GM19395 (cell line): ENCODE measurements around the gene CLEC16A.
A peak's percentile ranks its signal among the peaks of the same experiment; 100 is the strongest.
"Not testable (repeated sequence)": the region's sequence is repeated elsewhere in the genome, so short reads cannot be mapped to it uniquely, and the experiment has no call there.

Source experiments
- ATAC-seq: cut with Tn5 transposase; IDR thresholded peaks from one replicate; pipeline ENCODE4 v1.9.1; 2021; ENCODE audit warnings: mild to moderate bottlenecking, moderate library complexity; ENCODE audit not compliant: unreplicated experiment

CLEC16A gene

DNA sequence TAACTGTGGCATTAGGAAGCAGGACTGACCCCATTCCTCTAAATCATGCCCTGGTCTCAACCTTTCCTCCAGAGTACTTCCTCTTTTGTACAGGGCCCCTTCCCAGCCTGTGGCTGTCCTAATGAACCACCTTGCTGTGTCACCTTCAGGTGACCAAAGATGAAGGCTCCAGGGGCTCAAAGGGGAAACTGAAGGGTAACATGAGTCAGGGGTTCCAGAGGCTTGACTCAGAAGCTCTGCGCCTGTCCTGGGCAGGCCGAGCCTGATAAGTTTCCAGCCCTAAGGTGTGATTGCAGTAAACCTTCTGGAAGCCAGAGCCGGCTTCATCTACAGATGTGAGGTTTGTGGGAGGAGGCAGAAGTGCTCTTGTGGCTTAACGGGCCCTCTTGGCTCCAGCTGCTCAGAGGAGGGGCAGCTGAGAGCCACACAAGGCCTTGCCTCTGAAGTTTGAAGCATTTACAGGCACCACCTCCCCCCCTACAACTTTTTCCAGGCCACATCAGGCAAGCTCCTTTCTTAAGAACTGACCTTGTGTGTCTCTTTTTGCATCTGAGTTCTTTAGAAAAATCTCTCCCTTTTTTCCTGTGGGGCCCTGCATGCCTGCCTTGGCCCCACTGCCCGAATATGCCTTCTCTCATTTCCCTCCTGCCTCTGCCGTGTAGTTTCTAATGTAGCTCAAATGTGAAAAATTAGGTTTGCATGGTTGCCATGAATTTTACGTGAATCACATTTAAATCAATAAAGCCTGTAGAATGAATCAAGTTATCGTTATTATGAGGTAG is 149.9 kb downstream of the CLEC16A start:
- ATAC-seq: peak; percentile 69

GRCh38 chr16:11094857-11095565 is 150.6 kb downstream of the CLEC16A start:
- no peak for ATAC-seq

DNA sequence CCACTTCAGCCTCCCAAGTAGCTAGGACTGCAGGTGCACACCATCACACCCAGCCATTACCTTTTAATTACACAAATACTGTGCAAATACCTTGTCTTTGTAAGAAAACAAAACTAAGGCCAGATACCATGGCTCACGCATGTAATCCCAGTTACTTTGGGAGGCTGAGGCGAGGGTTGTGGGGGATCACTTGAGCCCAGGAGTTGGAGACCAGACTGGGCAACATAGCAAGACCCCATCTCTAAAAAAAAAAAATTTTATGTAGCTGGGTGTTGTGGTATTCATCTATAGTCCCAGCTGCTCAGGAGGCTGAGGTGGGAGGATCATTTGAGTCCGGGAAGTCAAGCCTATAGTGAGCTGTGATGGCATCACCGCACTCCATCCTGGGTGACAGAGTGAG is 151.6 kb downstream of the CLEC16A start:
- no peak for ATAC-seq

DNA sequence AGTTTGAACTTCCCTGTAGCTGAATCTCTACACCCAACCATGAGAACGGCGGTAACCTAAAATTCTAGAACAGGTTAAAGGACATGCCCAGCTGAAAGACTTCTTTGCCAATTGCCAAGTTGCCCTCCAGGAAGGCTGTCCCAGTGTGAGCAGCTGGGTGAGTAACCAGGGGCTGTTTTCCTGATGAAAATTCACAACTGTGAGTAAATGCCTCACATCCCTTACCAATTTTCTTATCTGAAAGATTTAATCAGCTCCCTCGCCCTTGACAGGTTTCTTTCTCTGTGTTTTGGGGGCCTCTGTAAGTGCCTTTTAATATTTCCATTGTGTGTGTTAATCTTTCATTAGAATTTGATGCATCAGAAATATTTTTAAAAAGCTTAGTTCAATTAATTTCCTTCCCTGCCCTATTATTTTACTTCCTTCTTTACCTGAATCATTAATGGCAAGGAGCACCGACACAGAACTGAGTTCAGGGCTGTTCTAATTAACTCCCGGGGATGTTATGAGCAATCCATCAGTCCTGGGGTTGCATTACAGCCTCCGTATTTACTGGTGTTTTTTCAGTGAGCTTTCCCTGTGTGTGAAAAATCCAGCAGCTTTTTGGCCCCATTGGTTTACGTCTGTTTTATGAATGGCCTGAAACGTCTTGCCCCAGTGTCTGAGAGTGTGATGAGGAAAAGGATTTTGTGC is 152.9 kb downstream of the CLEC16A start:
- no peak for ATAC-seq

DNA sequence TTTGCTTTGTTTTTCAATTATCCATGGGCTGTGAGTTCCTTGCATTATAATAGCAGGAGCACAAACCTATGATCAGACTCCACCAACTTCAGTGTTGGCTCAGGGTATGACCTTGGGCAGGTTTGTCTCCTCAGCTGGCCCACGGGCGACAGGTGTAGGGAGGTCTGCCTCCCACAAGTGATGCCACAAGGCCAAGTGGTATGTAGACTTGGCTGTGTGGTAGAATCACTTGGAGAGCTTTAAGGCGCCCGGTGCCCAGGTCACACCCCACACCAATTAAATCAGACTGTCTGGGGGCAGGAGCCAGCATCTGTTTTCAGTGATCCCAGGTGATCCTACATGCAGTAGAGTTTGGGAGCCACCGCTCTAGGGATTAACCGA is 153.4 kb downstream of the CLEC16A start:
- ATAC-seq: no peak

GRCh38 chr16:11098601-11099390 is 154.4 kb downstream of the CLEC16A start:
- ATAC-seq: no peak

GRCh38 chr16:11099672-11100205 is 155.4 kb downstream of the CLEC16A start:
- no peak for ATAC-seq

- ATAC-seq: no peak
Observed at GRCh38 chr16:11100239-11100750, 155.9 kb downstream of the CLEC16A start.

DNA sequence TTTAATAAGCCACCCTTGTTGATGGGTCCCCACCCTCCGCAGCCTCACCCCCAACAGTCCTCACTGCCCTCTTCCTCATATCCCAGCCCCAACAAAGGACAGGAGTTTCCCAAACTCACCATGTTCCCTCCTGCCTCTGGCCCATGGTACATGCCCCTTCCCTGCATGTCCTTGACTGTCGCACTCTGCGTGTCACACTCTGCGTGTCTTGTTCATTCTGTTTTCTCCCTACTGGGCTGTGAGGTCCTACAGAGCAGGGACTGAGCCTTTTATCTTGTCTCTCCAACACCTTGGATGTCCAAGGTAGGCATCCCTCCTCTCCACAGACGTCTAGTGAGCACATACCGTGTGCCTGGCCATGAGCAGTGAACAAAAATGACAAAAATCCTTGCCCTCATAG is 156.9 kb downstream of the CLEC16A start:
- ATAC-seq: no peak

- ATAC-seq: no peak
Observed at GRCh38 chr16:11101695-11102522, 157.5 kb downstream of the CLEC16A start.

DNA sequence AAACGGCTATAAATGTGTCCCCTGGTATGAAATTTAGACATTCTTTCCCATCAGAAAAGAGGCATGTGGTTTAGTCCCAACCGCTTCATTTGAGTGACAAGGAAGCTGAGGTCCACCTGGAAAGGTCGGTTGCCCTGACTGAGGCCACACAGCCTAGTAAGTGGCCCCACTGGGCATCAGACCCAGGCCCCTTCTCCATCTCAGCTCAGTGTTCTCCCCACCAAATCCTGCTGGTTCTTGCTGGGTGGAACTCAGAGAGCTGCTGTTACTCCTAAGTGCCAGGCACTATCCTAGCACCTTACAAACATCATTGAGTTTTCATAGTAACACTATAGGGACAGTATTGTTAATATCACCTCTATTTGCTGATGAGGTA is 158.1 kb downstream of the CLEC16A start:
- ATAC-seq: no peak

DNA sequence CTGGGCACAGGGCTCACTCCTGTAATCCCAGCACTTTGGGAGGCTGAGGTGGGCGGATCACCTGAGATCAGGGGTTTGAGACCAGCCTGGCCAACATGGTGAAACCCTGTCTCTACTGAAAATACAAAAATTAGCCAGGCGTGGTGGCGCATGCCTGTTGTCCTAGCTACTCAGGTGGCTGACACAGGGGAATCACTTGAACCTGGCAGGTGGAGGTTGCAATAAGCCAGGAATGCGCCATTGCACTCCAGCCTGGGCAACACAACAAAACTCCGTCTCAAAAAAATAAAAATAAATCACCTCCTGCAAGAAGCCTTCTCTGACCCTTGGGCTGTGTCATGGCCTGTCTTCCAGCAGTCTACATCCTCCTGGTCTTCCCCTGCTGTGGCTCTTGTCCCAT is 158.9 kb downstream of the CLEC16A start:
- ATAC-seq: not testable (repeated sequence)

DNA sequence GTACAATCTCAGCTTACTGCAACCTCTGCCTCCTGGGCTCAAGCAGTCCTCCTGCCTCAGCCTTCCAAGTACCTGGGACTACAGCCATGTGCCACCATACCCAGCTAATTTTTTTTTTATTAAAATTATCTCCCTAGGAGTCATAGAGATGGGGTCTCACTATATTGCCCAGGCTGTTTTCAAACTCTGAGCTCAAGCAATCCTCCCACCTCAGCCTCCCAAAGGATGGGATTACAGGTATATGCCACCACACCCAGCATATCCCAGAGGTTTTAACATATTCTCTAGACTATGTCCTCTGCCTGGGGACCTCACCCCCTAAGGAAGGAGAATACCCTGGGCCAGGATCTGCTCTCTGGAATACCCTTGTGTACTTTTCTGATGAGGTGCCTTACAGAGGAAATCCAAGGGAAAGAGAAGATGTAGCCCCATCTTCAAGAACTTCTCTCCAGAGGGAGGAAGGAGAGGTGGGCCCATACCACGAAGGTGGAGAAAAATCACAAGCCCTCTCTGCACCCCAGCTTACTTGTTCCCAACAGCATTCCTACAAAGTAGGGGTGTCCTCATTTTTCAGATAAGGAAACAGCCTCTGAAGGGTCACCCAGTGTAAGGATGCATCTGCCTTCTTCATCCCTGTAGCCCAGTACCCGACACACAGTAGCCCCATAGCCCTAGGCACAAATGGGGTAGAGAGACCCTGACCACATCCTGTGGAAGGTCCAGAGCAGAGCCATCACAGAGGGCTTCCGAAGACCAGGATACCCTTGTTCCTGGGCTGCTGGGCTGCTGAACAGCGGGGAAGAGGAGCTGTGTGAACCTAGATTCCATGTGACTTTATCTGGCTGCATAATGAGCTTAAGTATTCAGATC is 160.0 kb downstream of the CLEC16A start:
- peak; percentile 22 for ATAC-seq

DNA sequence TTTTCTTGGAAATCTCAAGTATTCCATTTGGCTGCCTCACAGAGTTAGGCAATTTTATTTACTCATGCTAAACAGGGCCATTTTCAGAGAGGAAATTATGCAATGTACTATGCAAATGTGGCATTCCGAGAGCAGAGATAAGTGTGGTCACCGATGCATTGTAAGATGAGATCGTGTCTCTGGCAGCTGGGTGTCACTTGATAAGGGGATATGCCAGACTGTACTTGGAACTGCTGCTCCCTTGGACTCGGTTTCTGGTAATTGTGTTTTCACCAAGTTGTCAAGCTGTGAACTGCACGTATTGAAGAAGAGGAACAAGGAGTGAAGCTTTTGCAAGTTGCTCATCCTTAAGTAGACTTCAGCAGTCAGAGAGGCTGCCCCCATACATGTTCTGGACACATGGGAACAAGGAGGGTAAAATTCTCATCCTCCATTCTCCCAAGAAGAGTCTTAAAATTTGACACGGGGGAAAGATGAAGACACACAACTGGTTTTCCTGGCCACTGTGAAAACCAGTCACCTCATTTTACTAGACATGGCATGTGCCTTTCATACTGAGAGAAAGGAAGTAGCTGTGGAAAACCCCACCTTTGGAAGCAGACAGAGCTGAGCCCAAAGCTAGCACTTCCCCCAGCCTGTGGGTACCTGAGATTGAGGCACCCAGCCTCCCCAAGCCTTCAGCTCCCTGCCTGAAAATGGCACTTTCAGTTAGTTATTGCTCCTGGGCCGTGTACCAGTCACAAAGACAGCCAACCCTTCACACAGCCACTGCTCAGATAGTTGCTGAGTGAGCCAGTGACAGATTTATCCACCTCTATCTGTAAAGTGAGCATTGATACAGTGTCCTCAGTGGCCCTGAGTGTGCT is 160.9 kb downstream of the CLEC16A start:
- ATAC-seq: peak; percentile 77

- ATAC-seq: no peak
Observed at GRCh38 chr16:11106726-11107125, 162.4 kb downstream of the CLEC16A start.

DNA sequence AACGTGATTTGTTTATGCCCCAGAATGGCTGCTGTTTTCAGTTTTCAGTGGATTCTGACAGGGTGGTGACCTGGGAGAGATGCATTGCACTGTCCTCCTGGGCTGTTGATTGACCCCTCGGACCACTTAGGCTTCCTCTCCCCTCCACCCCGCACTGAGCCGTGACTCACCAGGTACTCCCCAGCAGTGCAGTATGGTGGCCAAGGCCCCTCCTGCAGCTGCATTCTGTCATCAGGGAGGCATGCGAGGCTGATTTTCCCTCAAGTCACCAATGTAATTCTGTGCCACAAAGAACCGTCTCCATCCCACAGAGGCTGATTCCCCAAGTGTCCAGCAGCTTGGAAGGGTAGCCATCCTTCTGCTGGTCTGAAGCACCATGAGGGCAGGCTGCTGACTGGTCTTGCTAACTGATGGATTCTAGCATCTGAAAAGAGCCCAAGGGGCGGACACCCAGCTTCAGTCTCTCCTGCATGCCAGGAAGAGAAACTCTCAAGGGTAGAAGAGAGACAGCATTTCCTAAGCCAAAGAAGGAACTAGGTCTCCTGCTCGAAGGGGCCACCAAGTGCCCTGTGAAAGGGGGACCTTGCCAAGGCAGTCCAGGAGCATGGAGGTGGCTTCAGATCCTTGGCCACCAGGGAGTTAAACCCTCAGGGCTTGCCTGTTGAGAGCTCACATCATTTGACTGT is 163.6 kb downstream of the CLEC16A start:
- no peak for ATAC-seq

- ATAC-seq: no peak
Observed at GRCh38 chr16:11108466-11108805, 164.1 kb downstream of the CLEC16A start.
